ENCODE data around the gene SLC26A2. TPM values are rescaled to one million over a fixed set of nuclear protein-coding genes. Genes with fewer than 3 reads are reported as not detected.
A peak's percentile ranks its signal among the peaks of the same experiment; 100 is the strongest.

The SLC26A2 gene
- total and polyA plus RNA-seq, 2 experiments from 2014 or later, result 3.5 to 11.5 TPM

- TF ChIP-seq CTCF (conservative IDR thresholded peaks at IDR 0.05; ENCODE audit: low read depth in 2 of 2), result peak; percentile 55 to 70
- no peak for TF ChIP-seq ZNF331 (CRISPR knock-in tag; IDR thresholded peaks at IDR 0.05; ENCODE audit: low read depth)
- Histone ChIP-seq H3K4me3 (no peak overlapping the region; the same call in 1 of the 2 replicates), H3K4me1 (ENCODE audit: insufficient read depth) (no peaks in the 10 kb centered on the region), H3K36me3 (ENCODE audit: insufficient read depth) (no peaks in the 10 kb centered on the region), H4K20me1 (replicated peaks; ENCODE audit: insufficient read depth) (no peaks in the 10 kb centered on the region), H3K27me3 (ENCODE audit: insufficient read depth) (no peaks in the 10 kb centered on the region), H2AFZ (peak overlapping the region; percentile 98), H3K4me2 (0 out of 2 replicates have a peak overlapping the region, but pooled peaks have one; percentile 38), H3K27ac (ENCODE audit: low read depth) (no peak overlapping the region), H3K79me2 (replicated peaks; ENCODE audit: insufficient read depth) (no peaks in the 10 kb centered on the region), H3K9me2 (ENCODE audit: insufficient read depth) (no peaks in the 10 kb centered on the region), H3F3A (replicated peaks; ENCODE audit: low read depth) (no peaks in the 10 kb centered on the region)
- Mint-ChIP-seq H3K27ac (no peak overlapping the region), H3K9me3 (no peaks in the 10 kb centered on the region), H3K4me1 (no peaks in the 10 kb centered on the region), H3K36me3 (ENCODE audit: low read depth) (no peaks in the 10 kb centered on the region), H3K27me3 (ENCODE audit: insufficient read depth, low read depth, poor library complexity) (peaks cover 3% of the 10 kb centered on the region), H3K4me3 (no peak overlapping the region)
- DNase-seq (ENCODE audit: low spot score) (peak; percentile 72), ATAC-seq (peak; percentile 100)
Measured at GRCh38 chr5:149932445-149933350, 27.9 kb upstream of the SLC26A2 start.

- H3K36me3 Mint-ChIP-seq (ENCODE audit: low read depth), result no peaks in the 10 kb centered on the region
- DNase-seq (ENCODE audit: low spot score), result no peak
- H3K4me3 ChIP-seq, result no peak overlapping the region
- H3K4me1 Mint-ChIP-seq, result peaks cover 9% of the 10 kb centered on the region; the same call in 2 of the 3 replicates
- H2AFZ ChIP-seq, result peak overlapping the region; percentile 32; the same call in 1 of the 2 replicates
- H3K27me3 ChIP-seq (ENCODE audit: insufficient read depth), result no peaks in the 10 kb centered on the region
- H3K27ac ChIP-seq (ENCODE audit: low read depth), result no peak overlapping the region
- H3K9me2 ChIP-seq (ENCODE audit: insufficient read depth), result no peaks in the 10 kb centered on the region
- 0 out of 2 replicates have a peak, but pooled peaks cover 5% of the 10 kb centered on the region for H3K4me1 ChIP-seq (ENCODE audit: insufficient read depth)
- no peak overlapping the region for H3K4me2 ChIP-seq
- no peaks in the 10 kb centered on the region for H3F3A ChIP-seq (replicated peaks; ENCODE audit: low read depth)
- no peaks in the 10 kb centered on the region for H4K20me1 ChIP-seq (replicated peaks; ENCODE audit: insufficient read depth)
- H3K4me3 Mint-ChIP-seq, result no peak overlapping the region
- no peaks in the 10 kb centered on the region for H3K36me3 ChIP-seq (ENCODE audit: insufficient read depth)
- no peak overlapping the region for H3K27ac Mint-ChIP-seq
- H3K27me3 Mint-ChIP-seq (ENCODE audit: insufficient read depth, low read depth, poor library complexity), result peaks cover 5% of the 10 kb centered on the region
- H3K79me2 ChIP-seq (replicated peaks; ENCODE audit: insufficient read depth), result no peaks in the 10 kb centered on the region
- ATAC-seq, result no peak
- no peaks in the 10 kb centered on the region for H3K9me3 Mint-ChIP-seq
- TF ChIP-seq ETS1 (IDR thresholded peaks at IDR 0.05) (no peak), CREB1 (CRISPR knock-in tag; IDR thresholded peaks at IDR 0.05; ENCODE audit: low read depth) (no peak), NANOG (IDR thresholded peaks at IDR 0.05; ENCODE audit: borderline replicate concordance) (no peak), EZH2 (IDR thresholded peaks at IDR 0.05; ENCODE audit: low read depth, unreplicated experiment) (no peak), ZNF114 (CRISPR knock-in tag; IDR thresholded peaks at IDR 0.05) (no peak), REST (IDR thresholded peaks at IDR 0.05; ENCODE audit: unreplicated experiment) (no peak)
Measured at GRCh38 chr5:149935431-149935901, 25.1 kb upstream of the SLC26A2 start.

Data from GM23338 (cell line).